H1 (cell line): Measurements from ENCODE around the gene RPTOR.
"Not testable (repeated sequence)": the region's sequence is repeated elsewhere in the genome, so short reads cannot be mapped to it uniquely, and the experiment has no call there.

Experiments
- CTCF ChIP-seq, 3 experiments: IDR thresholded peaks; 1 replicate in 2 of 3; 2 replicates in 1 of 3; pipeline versions ENCODE4 v1.5.1 to v1.6.1; 2011; ENCODE audit warnings: low read length in 3 of 3, mild to moderate bottlenecking in 3 of 3, inconsistent platforms in 2 of 3, low read depth in 1 of 3, moderate library complexity in 1 of 3; ENCODE audit not compliant: insufficient read depth in 1 of 3; ENCODE audit errors: control extremely low read depth in 1 of 3
- SP2 ChIP-seq: IDR thresholded peaks from 2 replicates; pipeline ENCODE4 v1.6.1; 2012; ENCODE audit warnings: mild to moderate bottlenecking, low read length, inconsistent platforms

GRCh38 chr17:80537386-80537785 lies 7.3 kb upstream of the RPTOR start:
- not testable (repeated sequence) for TF ChIP-seq CTCF (IDR thresholded peaks at IDR 0.05; ENCODE audit: control extremely low read depth in 1 of 3, insufficient read depth in 1 of 3, low read depth in 1 of 3, low read length in 3 of 3); SP2
